Activated CD4-positive, CD25-positive, alpha-beta regulatory T cell treated with anti-CD3 and anti-CD28 coated beads, Interleukin-2, amount 50 U/mL, for 72 hours (primary cell): Measurements from ENCODE around the gene KLC4.
"Not testable (repeated sequence)": the region's sequence is repeated elsewhere in the genome, so short reads cannot be mapped to it uniquely, and the experiment has no call there.

Experiments used
- DNase-seq: peaks from one replicate; pipeline ENCODE4 v3.0.0; 2021

The KLC4 gene

DNA sequence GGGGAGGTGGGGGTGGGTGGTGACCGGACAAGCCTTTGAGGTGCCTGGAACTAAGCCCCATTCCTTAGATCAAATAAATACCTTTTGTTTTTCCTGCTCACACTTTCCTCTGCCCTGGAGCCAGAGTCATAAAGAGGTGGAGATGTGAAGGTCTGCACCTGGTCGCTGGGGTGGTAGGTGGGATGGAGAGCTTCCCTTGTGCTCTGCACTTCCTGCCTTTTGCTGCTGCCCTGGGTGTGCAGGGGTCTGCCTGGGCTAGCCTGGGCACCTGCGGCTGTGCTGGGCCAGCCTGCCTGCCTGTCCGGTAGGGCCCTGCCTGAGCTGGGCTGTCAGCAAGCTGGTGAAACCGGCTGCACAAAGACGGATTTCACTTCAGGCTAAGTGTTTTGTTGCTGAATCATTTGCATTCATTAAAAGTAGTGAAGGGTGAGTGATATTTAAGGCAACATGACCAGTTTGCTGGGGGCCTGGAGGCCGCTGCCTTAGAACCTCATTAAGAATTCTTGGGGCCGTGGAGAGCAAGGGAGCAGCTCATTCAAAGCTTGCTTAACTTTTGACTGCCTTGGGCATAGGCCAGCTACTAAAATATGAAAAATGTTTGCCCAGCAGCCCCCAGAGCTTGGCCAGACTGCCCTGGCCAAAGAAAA is 37.1 kb downstream of the KLC4 start:
- no peak for DNase-seq

DNA sequence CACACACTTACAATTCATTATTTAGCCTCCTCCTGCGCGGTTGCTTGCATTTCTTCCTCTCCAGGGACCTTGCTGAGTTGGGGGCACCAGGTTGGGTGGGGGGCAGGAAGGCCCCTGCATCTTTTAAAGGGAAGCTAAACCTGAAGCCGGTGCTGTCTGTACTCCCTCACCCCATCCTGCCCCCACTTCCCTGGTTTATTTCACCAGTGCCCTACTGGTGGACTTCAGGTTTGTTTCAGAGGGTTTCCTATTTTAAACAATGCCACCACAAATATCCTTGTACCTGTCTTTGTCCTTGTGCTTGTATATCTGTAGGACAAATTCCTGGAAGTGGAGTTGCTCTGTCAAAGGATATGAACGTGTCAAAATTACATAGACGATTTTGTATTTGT is 37.7 kb downstream of the KLC4 start:
- no peak for DNase-seq

DNA sequence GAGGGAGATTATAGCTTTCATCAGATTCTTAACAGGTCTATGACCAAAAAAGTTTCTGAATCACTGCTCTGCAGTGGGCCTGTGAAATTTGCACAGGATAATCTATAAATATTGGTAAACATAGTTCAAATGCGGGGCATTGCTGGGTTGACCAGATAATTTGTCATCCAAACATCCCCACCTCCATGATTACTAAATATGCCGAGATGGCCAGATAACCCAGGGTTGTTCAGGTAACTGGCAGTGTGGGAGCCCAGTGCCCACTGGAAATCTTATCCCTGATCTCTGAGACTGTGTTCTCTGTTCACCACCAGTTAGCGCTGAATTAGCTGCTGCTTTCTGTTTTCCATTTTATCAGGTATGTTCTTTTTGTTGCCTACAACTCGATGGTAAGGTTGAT is 38.1 kb downstream of the KLC4 start:
- DNase-seq: no peak

DNA sequence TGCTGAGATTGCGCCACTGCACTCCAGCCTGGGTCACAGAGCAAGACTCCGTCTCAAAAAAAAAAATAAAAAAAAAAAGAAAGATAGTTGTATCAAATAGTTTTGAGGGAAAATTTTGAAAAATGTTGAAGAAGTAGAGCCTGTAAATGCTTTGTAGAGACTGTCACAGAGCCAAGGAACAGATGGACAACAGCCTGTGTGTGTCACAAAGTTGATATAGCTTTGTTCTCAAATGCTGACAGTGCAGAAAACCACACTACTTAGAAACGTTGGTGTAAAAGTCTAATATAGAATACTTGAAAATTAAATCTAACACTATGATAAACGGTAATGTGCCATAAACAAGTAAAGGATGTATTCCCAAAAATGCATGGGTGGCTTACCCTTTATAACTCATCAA is 42.1 kb downstream of the KLC4 start:
- DNase-seq: no peak

DNA sequence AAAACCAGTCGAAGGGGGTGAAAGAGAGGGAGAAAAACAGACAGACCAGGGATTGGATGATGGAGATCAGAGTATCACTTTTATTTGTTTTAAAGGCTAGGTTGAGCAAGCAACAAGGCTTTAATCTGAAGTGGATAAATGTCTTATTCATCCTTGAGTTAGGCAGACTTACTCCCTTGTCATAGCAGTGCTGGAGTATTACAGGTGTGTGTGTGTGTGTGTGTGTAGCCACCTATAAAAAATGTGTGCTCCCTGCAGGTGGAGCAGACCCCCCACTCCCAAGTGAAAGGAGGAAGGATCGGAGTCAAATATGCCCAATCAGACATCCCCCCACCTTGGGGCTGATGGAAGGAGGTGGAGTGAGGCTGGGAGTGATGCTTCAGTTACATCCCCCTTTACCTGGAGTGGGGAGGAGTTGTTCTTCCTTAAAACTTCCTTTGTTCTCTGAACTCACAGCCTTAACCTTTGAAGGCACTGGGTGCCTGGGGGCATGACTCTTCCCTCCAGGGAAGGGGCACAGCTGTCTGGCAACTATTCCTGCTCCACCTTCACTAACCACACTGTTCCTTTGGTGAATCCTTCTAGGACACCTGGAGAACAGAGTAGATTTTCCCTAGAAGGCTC is 43.9 kb downstream of the KLC4 start:
- no peak for DNase-seq

DNA sequence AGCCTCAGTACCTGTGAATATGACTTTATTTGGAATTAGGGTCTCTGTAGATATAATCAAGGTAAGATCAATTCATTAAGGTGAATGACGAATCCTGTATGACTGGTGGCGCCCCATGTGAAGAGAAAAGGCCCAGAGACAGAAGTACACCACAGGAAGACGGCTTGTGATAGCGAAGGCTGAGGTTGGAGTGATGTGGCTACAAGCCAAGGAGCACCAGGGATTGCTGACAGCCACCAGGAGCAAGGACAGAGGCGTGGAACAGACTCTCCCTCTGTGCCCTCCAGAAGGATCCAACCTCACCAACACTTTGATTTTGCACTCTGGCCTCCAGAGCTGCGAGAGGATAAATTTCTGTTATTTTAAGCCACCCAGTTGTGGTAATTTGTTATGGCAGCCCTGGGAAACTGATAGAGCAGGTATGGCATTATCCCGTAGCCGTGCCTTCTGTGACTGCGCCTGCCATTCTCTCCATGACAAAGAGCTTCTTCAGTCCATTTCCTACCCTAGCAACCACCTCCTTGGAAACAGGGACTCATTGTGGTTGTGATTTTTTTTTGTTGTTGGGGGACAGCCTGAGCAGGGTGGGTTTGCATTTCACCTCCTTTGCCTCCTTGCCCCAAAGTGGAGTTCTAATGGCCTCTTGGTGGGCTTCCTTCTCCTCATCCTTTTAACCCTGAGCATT is 46.2 kb downstream of the KLC4 start:
- no peak for DNase-seq

DNA sequence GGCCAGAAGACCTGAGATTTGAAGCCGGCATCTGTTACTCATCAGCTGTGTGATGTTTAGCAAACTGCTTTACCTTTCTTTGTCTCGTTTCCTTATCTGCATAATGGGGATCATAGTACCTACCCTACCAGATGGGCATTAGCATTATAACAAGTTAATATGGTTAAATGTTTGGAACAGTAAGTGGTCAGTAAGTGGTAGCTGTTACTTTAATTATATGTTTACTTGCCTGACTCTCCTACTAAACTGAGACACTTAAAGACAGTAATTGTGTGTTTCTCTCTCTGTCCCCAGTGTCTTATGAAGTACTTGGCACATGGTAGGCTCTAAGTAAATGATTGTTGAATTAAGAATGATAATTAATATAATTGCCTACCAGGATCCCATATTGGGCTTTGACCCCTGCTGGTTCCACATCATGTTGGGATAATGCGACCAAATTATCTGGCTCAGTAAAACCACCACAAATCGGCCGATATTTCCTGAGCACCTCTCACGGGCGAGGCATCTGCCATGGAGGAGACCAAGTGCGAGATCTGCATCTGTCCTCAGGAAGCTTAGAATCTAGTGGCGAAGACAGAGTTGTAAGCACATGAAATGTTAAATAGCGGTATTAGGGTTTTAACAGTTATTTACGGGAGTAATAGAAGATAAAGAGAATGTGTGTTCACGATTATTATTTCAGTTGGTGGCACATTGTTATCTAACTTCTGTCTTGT is 48.1 kb downstream of the KLC4 start:
- no peak for DNase-seq

DNA sequence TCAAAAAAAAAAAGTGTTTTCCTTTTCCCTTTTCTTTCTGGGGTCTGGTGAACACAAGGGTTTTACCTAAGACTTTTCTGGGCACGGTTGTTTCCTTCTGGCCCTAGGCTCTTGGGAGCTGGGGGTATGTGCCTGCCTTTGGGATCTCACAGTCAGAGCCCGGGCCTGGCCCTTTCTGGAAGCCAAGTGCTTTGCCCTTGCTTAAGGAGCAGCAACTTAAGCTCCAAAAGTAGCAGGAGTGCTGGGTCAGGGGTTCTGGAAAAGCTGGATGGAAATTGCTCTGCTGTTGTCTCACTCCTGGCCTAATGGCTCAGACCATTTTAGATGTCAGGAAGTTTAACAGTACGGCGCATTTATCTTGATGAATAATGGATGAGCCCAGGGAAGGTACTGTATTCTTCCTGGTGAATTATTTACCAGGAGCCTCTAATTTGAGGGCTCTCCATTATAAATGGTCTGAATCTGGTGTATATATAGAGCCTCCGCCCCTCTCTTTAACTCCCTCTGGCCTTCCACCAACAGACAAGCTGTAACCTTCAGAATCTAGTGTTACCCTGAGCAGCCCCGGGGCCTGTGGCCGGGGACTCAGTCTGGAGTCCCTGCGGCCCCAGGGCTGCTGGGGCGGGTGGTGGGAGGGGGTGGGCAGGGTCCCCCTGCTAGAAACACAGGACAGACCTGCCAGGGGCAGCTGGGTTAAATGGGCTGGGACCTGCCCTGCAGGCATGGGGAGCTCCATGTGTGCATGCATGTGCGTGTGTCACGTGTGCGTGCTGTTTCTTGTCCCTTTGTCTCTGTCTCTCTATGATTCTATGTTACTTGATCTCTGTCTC is 54.2 kb downstream of the KLC4 start:
- DNase-seq: no peak

DNA sequence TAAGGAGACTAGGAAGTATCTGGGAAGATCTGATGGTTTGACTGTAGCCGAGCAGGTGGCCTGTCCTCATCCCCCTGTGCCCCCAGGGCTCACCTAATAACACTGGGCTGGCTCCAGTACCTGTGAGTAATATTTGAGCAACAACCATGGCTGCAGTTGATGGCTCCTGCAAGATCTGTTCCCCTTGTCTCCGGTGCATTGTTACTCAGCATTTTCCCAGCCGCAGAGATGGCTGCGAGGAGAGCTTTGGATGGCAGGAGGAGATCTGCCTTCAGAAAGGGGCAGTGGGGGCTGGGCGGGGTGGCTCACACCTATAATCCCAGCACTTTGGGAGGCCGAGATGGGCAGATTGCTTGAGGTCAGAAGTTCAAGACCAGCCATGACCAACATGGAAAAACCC is 55.9 kb downstream of the KLC4 start:
- no peak for DNase-seq

DNA sequence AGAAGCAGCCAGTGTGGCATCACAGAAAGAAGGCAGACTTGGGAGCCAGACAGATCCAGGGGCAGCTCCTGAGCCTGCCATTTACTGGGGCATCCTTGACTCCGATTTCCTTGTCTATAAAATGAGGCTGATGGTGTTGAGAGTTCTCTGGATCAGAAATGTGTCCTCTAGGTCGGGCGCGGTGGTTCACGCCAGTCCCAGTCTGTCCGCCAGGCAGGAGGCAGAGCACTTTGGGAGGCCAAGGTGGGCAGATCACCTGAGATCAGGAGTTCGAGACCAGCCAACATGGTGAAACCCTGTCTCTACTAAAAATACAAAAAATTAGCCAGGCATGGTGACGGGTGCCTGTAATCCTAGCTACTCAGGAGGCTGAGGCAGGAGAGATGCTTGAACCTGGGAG is 58.0 kb downstream of the KLC4 start:
- not testable (repeated sequence) for DNase-seq

DNA sequence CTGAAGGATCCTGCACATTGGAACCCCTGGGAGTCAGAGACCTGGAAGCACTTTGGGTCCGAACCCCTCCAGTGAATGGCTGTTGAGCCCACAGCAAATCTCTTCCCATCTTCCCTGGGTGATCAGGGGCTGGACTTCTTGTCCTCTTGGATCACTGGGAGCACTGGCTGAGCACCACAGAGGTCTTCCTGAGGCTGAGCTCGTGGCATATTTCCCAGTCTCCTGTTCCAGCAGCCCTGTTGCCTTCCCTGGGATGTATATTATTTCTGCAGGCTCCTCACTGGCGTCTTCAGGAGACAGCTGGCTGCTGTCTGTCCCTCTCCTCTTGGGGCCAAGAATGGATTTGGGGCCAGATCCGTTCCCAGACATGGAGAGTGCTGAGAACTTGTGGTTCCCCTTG is 60.1 kb downstream of the KLC4 start:
- no peak for DNase-seq

DNA sequence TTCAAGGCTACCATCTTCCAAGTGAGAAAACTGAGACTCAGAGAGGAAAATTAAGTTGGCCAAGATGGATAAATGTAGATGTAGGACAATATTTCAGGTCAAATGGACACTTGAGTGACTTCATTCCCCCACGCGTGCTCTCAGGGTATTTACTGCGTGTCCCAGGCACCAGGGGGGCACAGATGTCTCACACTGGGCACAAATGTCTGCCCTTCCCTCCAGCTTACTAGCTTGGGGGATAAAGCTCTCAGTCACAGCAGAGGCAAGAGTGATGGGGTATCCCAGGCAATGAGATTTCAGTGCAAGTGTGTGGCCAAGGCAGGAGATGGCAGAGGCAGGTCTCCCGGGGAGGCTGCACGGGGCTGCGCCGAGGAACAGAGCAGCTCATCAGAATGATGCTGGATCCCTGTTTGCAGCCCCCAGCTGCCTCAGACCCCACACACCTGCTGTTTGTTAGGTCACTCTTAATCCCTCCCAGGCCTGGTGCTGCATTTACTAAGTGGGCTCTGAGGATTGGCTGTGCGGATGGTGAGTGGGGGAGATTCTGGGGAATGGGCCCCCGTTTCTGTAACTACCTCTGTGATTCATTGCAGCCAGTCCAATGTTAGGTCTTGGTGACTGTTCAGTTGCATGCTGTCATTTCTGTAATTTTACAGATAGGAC is 60.8 kb downstream of the KLC4 start:
- no peak for DNase-seq

DNA sequence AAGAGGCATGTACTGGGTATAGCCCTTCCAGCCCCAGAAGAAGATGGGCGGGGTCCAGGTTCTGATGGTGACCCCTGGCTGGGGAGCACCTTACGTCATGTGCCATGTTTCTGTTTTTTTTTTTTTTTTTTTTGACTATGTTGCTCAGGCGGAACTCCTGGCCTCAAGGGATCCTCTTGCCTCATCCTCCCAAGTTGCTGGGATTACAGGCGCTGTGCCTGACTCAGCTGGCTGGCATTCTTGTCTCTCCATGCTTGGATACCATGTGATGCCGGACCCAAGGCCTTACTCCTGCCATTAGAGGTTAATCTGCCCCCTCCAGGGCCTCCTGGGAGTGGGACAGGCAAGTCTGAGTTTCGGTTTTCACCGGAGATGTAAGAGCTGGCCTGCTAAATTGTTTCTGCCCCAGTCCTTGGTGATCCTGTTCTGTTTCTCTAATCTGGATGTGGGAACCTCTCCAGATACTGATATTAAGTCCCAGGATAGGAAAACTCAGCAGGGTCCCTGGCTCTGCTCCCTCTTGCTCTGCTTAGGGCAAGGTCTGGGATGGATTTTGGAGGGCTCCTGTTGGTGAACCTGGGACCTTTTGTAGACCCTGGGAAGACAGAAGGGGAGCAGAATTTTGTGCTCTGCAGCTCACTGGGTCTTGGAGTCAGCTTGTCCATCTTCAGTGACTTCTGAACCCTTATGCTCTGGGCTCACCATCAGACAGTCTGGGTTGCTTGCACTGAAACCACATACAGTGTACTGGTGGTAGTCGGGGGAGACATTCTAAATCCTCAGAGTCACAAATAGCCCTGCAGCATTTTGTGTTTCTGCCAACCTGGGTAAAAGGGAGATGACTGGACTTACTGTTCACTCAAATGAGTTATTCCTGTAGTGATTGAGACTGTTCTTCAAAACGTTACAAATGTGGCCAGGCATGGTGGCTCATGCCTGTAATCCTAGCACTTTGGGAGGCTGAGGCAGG is 61.8 kb downstream of the KLC4 start:
- DNase-seq: no peak

DNA sequence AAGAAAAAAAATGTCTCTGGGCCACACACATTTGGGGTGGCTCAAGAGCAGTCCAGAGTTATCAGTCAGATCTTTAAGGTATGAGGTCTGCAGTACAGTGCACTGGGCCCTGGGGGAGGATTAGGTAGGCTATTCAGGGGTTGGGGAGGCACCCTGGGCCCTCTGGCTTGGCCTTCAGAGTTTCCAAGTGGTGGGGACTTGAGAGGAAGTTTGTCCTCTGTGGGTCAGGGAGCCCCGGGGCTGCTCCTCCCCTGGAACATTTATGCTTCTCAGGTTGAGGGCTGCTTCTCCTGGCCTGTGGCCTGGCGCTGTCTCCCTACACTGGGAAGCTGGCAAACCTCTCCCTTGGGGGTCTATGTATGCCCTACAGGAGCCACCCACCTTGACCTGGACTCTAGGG is 62.7 kb downstream of the KLC4 start:
- DNase-seq: no peak

DNA sequence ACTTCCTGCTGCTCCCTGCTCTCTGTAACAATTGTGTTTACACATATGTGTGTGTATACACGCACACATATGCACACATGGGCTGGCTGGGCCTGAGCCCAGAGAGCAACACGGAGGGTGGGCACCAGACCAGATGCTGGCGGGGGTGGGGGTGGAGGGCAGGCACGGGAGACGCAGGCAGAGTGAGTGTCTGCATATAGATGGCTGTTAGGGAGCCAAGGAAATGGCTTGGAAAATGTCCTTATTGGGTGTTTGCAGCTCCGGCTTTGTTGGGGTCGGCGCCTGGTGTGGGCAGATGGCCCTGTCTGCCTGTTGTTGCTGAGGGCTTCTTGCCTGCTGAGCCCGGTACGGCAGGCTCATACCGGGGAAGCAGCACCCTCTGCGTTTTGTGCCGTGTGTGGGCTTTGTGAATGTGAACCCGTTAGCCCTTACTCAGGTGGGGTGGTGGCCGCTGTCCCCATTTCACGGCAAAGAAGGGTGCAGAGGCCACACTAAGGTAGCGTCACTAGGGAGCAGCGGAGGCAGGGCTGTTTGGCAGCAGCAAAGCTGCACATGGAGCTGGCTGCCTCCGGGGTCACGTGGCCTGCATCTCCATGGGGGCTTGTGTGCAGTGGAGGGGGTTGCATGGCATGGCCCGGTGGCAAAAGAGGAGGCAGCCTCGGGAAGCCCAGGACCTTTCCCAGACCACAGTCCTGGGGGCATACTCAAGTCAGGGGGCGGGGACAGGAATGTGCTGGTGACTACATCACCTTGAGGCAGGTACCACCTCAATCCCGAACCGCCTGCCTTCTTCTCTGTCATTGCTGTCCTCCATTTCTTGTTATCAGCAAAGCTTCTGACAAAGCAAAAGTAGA is 64.3 kb downstream of the KLC4 start:
- no peak for DNase-seq

DNA sequence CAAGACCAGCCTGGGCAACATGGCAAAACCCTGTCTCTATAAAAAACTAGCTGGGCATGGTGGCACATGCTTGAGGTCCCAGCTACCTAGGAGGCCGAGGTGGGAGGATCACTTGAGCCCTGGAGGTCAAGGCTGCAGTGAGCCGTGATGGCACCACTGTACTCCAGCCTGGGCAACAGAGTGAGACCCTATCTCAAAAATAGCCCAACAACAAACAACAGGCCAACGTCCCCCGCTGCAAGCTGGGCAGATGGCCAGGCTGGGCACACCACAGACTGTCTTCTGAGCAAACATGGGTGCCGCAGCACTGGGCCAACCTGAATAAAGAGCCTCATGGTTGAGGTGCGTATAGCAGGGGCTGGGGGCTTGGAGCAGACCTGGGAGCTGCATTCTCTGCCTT is 65.0 kb downstream of the KLC4 start:
- DNase-seq: no peak
